GM12878 (cell line): ENCODE results near the gene CCL2. TPM values are rescaled to one million over a fixed set of nuclear protein-coding genes. Genes with fewer than 3 reads are reported as not detected.
A peak's percentile ranks its signal among the peaks of the same experiment; 100 is the strongest.

Experiments
- ATAC-seq: fragments of 200-7000 bp; cut with Tn5 transposase; 3 replicates; pipeline ENCODE4 v1.9.1; 2020; ENCODE audit warnings: mild to moderate bottlenecking, moderate library complexity
- BruUV-seq: library from RNA; stranded (reverse); fragments of 400-500 nt; replicated peaks from 2 replicates; lab custom pipeline; 2021; lab: Mats Ljungman, UMichigan
- CTCF ChIA-PET: fragments of 300-600 bp; sonication (Branson Sonifier 250); formaldehyde crosslinking; extraction: SDS; loops from one replicate; lab custom pipeline; 2021; ENCODE audit warnings: inconsistent platforms; lab: Yijun Ruan, JAX
- POLR2A ChIA-PET: fragments of 350-600 bp; formaldehyde crosslinking; extraction: SDS; loops from one replicate; lab custom pipeline; 2021; ENCODE audit warnings: inconsistent platforms; lab: Charles Lee
- RAD21 ChIA-PET: fragments of 300-600 bp; sonication (Branson Sonifier 250); formaldehyde crosslinking; loops from one replicate; lab custom pipeline; 2023; ENCODE audit warnings: antibody characterized with exemption; ENCODE audit not compliant: unreplicated experiment; lab: Charles Lee
- SMC1A ChIA-PET: fragments of 300-600 bp; sonication (Branson Sonifier 250); formaldehyde crosslinking; loops from one replicate; lab custom pipeline; 2023; ENCODE audit not compliant: unreplicated experiment, uncharacterized antibody; lab: Charles Lee
- DNase-seq: peaks from one replicate; pipeline ENCODE4 v3.0.0-alpha.2; 2011; ENCODE audit warnings: low read depth, low spot score
- FAIRE-seq: peaks from 3 replicates; lab custom pipeline; 2011; peaks lifted over from hg19 to GRCh38; lab: Jason Lieb, UNC
- H2AFZ ChIP-seq: 2 replicates; pipeline ENCODE4 v1.6.0; 2011; ENCODE audit warnings: low read depth, low read length, control low read depth; ENCODE audit not compliant: control insufficient read depth
- H3K27ac ChIP-seq: 2 replicates; pipeline ENCODE4 v1.5.1; 2011; ENCODE audit warnings: control low read depth; ENCODE audit not compliant: control insufficient read depth, insufficient read depth
- H3K27me3 ChIP-seq, 2 experiments: replicated peaks in 1 of 2; 2 replicates each; pipeline versions ENCODE4 v1.6.0 to v1.6.1; 2011; ENCODE audit warnings: low read length in 1 of 2; ENCODE audit not compliant: control insufficient read depth in 2 of 2, insufficient read depth in 2 of 2
- H3K36me3 ChIP-seq, 2 experiments: 2 replicates each; pipeline ENCODE4 v1.5.1; 2011; ENCODE audit warnings: low read length in 1 of 2; ENCODE audit not compliant: control insufficient read depth in 2 of 2, insufficient read depth in 2 of 2
- H3K4me1 ChIP-seq: 2 replicates; pipeline ENCODE4 v1.6.1; 2011; ENCODE audit warnings: mild to moderate bottlenecking, low read length, moderate library complexity, mixed read lengths; ENCODE audit not compliant: control insufficient read depth, insufficient read depth
- H3K4me2 ChIP-seq: 2 replicates; pipeline ENCODE4 v1.6.0; 2011; ENCODE audit warnings: control low read depth; ENCODE audit not compliant: control insufficient read depth, insufficient read depth
- H3K4me3 ChIP-seq: fragments of 200-600 bp; sonication (generic); 2 replicates; pipeline ENCODE4 v1.5.1; 2016
- H3K79me2 ChIP-seq: 2 replicates; pipeline ENCODE4 v1.6.0; 2011; ENCODE audit warnings: low read length; ENCODE audit not compliant: control insufficient read depth, insufficient read depth
- H3K9ac ChIP-seq: 2 replicates; pipeline ENCODE4 v1.8.0; 2011; ENCODE audit warnings: low read length, control low read depth, mixed read lengths; ENCODE audit not compliant: control insufficient read depth, insufficient read depth
- H3K9me3 ChIP-seq: replicated peaks from 3 replicates; pipeline ENCODE4 v1.5.1; 2011; ENCODE audit warnings: mild to moderate bottlenecking, low read length; ENCODE audit not compliant: control insufficient read depth, insufficient read depth
- H4K20me1 ChIP-seq: 2 replicates; pipeline ENCODE4 v1.6.0; 2011; ENCODE audit not compliant: control insufficient read depth, insufficient read depth
- DPF2 ChIP-seq: fragments of 450-650 bp; IDR thresholded peaks from 2 replicates; pipeline ENCODE4 v1.6.1; 2017; ENCODE audit warnings: mild to moderate bottlenecking
- HCFC1 ChIP-seq: fragments of 150-350 bp; IDR thresholded peaks from 2 replicates; pipeline ENCODE4 v1.6.1; 2014; ENCODE audit warnings: low read length
- IKZF1 ChIP-seq: fragments of 450-650 bp; conservative IDR thresholded peaks from 2 replicates; pipeline ENCODE4 v1.6.1; 2017; ENCODE audit warnings: antibody characterized with exemption, mild to moderate bottlenecking
- MEF2B ChIP-seq: fragments of 450-650 bp; IDR thresholded peaks from 2 replicates; pipeline ENCODE4 v1.6.1; 2018; ENCODE audit warnings: mild to moderate bottlenecking, moderate library complexity; ENCODE audit not compliant: partially characterized antibody, poor library complexity, severe bottlenecking
- PAX5 ChIP-seq: IDR thresholded peaks from 2 replicates; pipeline ENCODE4 v1.6.1; 2011; ENCODE audit warnings: low read depth, low read length, borderline replicate concordance
- PBX3 ChIP-seq: IDR thresholded peaks from 2 replicates; pipeline ENCODE4 v1.6.1; 2011; ENCODE audit warnings: mild to moderate bottlenecking, low read depth, low read length, moderate library complexity; ENCODE audit not compliant: insufficient replicate concordance
- RUNX3 ChIP-seq: IDR thresholded peaks from 2 replicates; pipeline ENCODE4 v1.6.1; 2012; ENCODE audit warnings: low read length, inconsistent platforms
- SIN3A ChIP-seq: IDR thresholded peaks from 2 replicates; pipeline ENCODE4 v1.6.1; 2012; ENCODE audit warnings: low read depth, low read length, improper control_type of control experiment
- SPI1 ChIP-seq: IDR thresholded peaks from 2 replicates; pipeline ENCODE4 v1.6.1; 2011; ENCODE audit warnings: low read depth, mild to moderate bottlenecking, low read length, moderate library complexity, borderline replicate concordance; ENCODE audit not compliant: insufficient read depth
- ZNF217 ChIP-seq: fragments of 450-650 bp; IDR thresholded peaks from 2 replicates; pipeline ENCODE4 v1.6.1; 2017; ENCODE audit warnings: antibody characterized with exemption, mild to moderate bottlenecking
- ZNF274 ChIP-seq: IDR thresholded peaks from one replicate; pipeline ENCODE4 v1.8.0; 2011; ENCODE audit not compliant: insufficient read length, insufficient read depth
- WGBS: methylation state at CpG from one replicate; pipeline ENCODE4 v1.1.6; 2016; ENCODE audit warnings: low lambda C conversion rate; ENCODE audit not compliant: insufficient replicate concordance, insufficient coverage; ENCODE audit errors: missing lambda C conversion rate; 5-methylcytosine and 5-hydroxymethylcytosine counted together
- in situ Hi-C: fragments of 300-500 bp; cut with MboI; formaldehyde crosslinking; loops from 9 replicates; pipeline ENCODE4 v1.14.3; 2018; ENCODE audit warnings: mixed read lengths
- intact Hi-C: fragments of 100-400 bp; cut with micrococcal nuclease; formaldehyde crosslinking; loops from one replicate; pipeline ENCODE4 v1.14.2; 2022; ENCODE audit not compliant: unreplicated experiment
- polyA plus RNA-seq, 11 experiments: library from polyadenylated mRNA; depleted of rRNA in 4 of 11; unstranded in 6 of 11; stranded (reverse) in 5 of 11; fragments of >200 nt; fragmentation: Nextera tagmentation in 4 of 11; fragmentation: Illumina TruSeq in 1 of 11; extraction: Ambion mirVana in 4 of 11; extraction: Trizol in 1 of 11; gene quantifications; 1 replicate in 1 of 11; 2 replicates in 10 of 11; pipeline versions ENCODE4 v1.2.1 to v1.2.3, GENCODE V29; 2011 to 2016; ENCODE audit warnings: inconsistent platforms in 2 of 11, missing spikeins in 2 of 11, low read depth in 1 of 11
- total RNA-seq, 4 experiments: library from RNA; depleted of rRNA in 3 of 4; stranded (reverse); fragments of >200 nt in 3 of 4; fragmentation: Illumina TruSeq in 1 of 4; extraction: Trizol in 1 of 4; gene quantifications; 2 replicates each; pipeline versions ENCODE4 v1.2.1 to v1.2.3, GENCODE V29; 2013 to 2021

CCL2 gene
- total and polyA plus RNA-seq, 10 of the 15 experiments (the other 5 are each of a cell fraction or from before 2014, with no cell fraction given), result 0.16 to 0.18 TPM; not detected in 8

- TF ChIP-seq RUNX3, result peak; percentile 66
- no peak for TF ChIP-seq PBX3
- no peak for TF ChIP-seq ZNF274
- no peak for TF ChIP-seq HCFC1
- TF ChIP-seq, all 136 proteins: peak for 4
These were observed 3.0 kb upstream of the CCL2 start (continued) for GRCh38 chr17:34252095-34252443.

GRCh38 chr17:34252444-34253138 is 2.5 kb upstream of the CCL2 start:
- no peak overlapping the region for H3K4me3 ChIP-seq
- H3K4me2 ChIP-seq, result peak overlapping the region; percentile 30; the same call in 1 of the 2 replicates
- no peak for DNase-seq
- intact Hi-C loops, result no loop called here
- H3K9me3 ChIP-seq, result no peaks in the 10 kb centered on the region
- ChIA-PET POLR2A (no interaction called here), SMC1A (no interaction called here), RAD21 (no interaction called here), CTCF (interaction anchor here (0.6 to 1.9 kb wide), 3 partner anchors 19 to 109 kb away, joined by 3 to 6 read pairs (median 5); no protein-coding TSS in a partner anchor)
- H3K27me3 ChIP-seq, result peaks cover 1 to 17% of the 10 kb centered on the region in 2 experiments; a peak in 3 of 4 replicates
- H3K9ac ChIP-seq, result no peak overlapping the region
- H3K79me2 ChIP-seq, result no peaks in the 10 kb centered on the region
- in situ Hi-C loops, result no loop called here
- TF ChIP-seq ZNF217 (no peak), SIN3A (no peak), MEF2B (no peak), DPF2 (0 out of 2 replicates have a peak, but pooled peaks have one; percentile 17), IKZF1 (peak; percentile 50; the same call in 1 of the 2 replicates), PAX5 (0 out of 2 replicates have a peak, but pooled peaks have one; percentile 7), SPI1 (peak; percentile 30; the same call in 1 of the 2 replicates), RUNX3 (0 out of 2 replicates have a peak, but pooled peaks have one; percentile 10)
- no peak overlapping the region for H2AFZ ChIP-seq
- peaks cover 16% of the 10 kb centered on the region for H3K4me1 ChIP-seq
- no peak overlapping the region for H3K27ac ChIP-seq
- ATAC-seq, result peak; percentile 27
- no peaks in the 10 kb centered on the region for H3K36me3 ChIP-seq
- no peak for FAIRE-seq
- no peaks in the 10 kb centered on the region; the same call in 1 of the 2 replicates for H4K20me1 ChIP-seq
- BruUV-seq, result no TSS peak
- 25% methylated on average over 6 of the region's 6 CpGs for WGBS
